ENCODE data around the gene CDH26.

DNA sequence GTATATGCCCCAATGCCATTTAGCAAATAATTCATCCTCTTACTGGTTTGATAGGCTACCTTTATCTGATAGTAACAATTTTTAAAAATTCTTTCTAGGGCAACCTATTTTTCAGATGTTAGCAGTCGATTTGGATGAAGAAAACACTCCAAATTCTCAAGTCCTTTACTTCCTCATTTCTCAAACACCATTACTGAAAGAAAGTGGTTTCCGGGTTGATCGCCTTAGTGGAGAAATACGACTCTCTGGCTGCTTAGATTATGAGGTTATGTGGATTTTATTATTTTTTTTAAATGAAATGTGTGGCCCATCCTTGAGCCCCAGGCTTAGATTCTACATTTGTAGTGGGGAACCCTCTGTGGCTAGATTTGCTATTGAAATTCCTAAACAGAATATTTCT is 26.3 kb downstream of the CDH26 start:
- no peak for TF ChIP-seq EZH2 (IDR thresholded peaks at IDR 0.05; ENCODE audit: borderline replicate concordance, low read depth, low read length, severe bottlenecking)
- no peak for TF ChIP-seq POLR2A (IDR thresholded peaks at IDR 0.05; ENCODE audit: low read depth, low read length)
- no peak for TF ChIP-seq CTCF (IDR thresholded peaks at IDR 0.05; ENCODE audit: extremely low read depth in 1 of 2, insufficient read depth in 1 of 2, low read depth in 1 of 2, low read length in 2 of 2)
- TF ChIP-seq JUN (IDR thresholded peaks at IDR 0.05; ENCODE audit: borderline replicate concordance, insufficient read depth, insufficient read length, low read depth) = no peak
- TF ChIP-seq POLR2AphosphoS5 (IDR thresholded peaks at IDR 0.05; ENCODE audit: insufficient read depth, low read depth, low read length) = no peak
- no peak for TF ChIP-seq FOS (IDR thresholded peaks at IDR 0.05; ENCODE audit: borderline replicate concordance, insufficient read depth, low read length)
- TF ChIP-seq, protein P1, sequence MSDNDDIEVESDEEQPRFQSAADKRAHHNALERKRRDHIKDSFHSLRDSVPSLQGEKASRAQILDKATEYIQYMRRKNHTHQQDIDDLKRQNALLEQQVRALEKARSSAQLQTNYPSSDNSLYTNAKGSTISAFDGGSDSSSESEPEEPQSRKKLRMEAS (IDR thresholded peaks at IDR 0.05; ENCODE audit: insufficient read depth, insufficient read length) = no peak
- TF ChIP-seq MYC (IDR thresholded peaks at IDR 0.05; ENCODE audit: low read depth, low read length) = no peak
- TF ChIP-seq GATA2 (IDR thresholded peaks at IDR 0.05; ENCODE audit: insufficient read depth, insufficient read length, low read depth, low read length) = no peak

All from endothelial cell of umbilical vein (primary cell).